WTC11 (cell line): ENCODE data around the gene RHOB. TPM values are rescaled to one million over a fixed set of nuclear protein-coding genes. Genes with fewer than 3 reads are reported as not detected.

Experiments used
- ATAC-seq: fragments of 200-7000 bp; cut with Tn5 transposase; 2 replicates; pipeline ENCODE4 v1.10.0; 2021; ENCODE audit warnings: mild to moderate bottlenecking, moderate library complexity
- CTCF ChIA-PET: fragments of 300-600 bp; sonication (Branson Sonifier 250); formaldehyde crosslinking; loops from one replicate; lab custom pipeline; 2021; ENCODE audit warnings: antibody characterized with exemption; lab: Charles Lee
- POLR2A ChIA-PET: fragments of 350-600 bp; sonication (Branson Sonifier 250); formaldehyde crosslinking; loops from one replicate; lab custom pipeline; 2021; ENCODE audit warnings: antibody characterized with exemption; lab: Charles Lee
- DNase-seq: peaks from one replicate; pipeline ENCODE4 v3.0.0; 2021; ENCODE audit warnings: low spot score
- H3K27ac Mint-ChIP-seq: 2 replicates; pipeline ENCODE4 v1.8.0; 2021; ENCODE audit warnings: mixed read lengths
- H3K27me3 Mint-ChIP-seq: 2 replicates; pipeline ENCODE4 v1.8.0; 2021; ENCODE audit warnings: low read depth, mild to moderate bottlenecking, moderate library complexity, mixed read lengths
- H3K36me3 Mint-ChIP-seq: 2 replicates; pipeline ENCODE4 v1.8.0; 2021; ENCODE audit warnings: mixed read lengths
- H3K4me1 Mint-ChIP-seq: 2 replicates; pipeline ENCODE4 v1.8.0; 2022; ENCODE audit warnings: mixed read lengths
- H3K4me3 Mint-ChIP-seq: 2 replicates; pipeline ENCODE4 v1.8.0; 2021; ENCODE audit warnings: mild to moderate bottlenecking, moderate library complexity, mixed read lengths
- H3K9me3 Mint-ChIP-seq: 2 replicates; pipeline ENCODE4 v1.8.0; 2021; ENCODE audit warnings: mixed read lengths
- FOXP1 ChIP-seq: sonication (generic); formaldehyde crosslinking; IDR thresholded peaks from 2 replicates; pipeline ENCODE4 v1.8.0; 2022; ENCODE audit warnings: missing genetic modification reagents, mild to moderate bottlenecking, moderate library complexity, borderline replicate concordance
- JAZF1 ChIP-seq: fragments of 250-450 bp; sonication (Bioruptor Pico); IDR thresholded peaks from 2 replicates; pipeline ENCODE4 v1.9.0; 2021; ENCODE audit warnings: moderate library complexity, mild to moderate bottlenecking, inconsistent platforms
- KAT7 ChIP-seq: sonication (generic); formaldehyde crosslinking; IDR thresholded peaks from 2 replicates; pipeline ENCODE4 v1.8.1; 2023; ENCODE audit warnings: missing genetic modification reagents, mild to moderate bottlenecking, borderline replicate concordance
- SMAD3 ChIP-seq: sonication (generic); formaldehyde crosslinking; IDR thresholded peaks from 2 replicates; pipeline ENCODE4 v1.8.0; 2022; ENCODE audit warnings: missing genetic modification reagents, mild to moderate bottlenecking, borderline replicate concordance
- SMAD4 ChIP-seq: sonication (generic); formaldehyde crosslinking; IDR thresholded peaks from 2 replicates; pipeline ENCODE4 v1.8.0; 2022; ENCODE audit warnings: mild to moderate bottlenecking, missing genetic modification reagents
- TCF7 ChIP-seq: sonication (generic); formaldehyde crosslinking; IDR thresholded peaks from 2 replicates; pipeline ENCODE4 v1.8.0; 2022; ENCODE audit warnings: mild to moderate bottlenecking, low read depth, missing genetic modification reagents, moderate library complexity
- ZNF317 ChIP-seq: sonication (generic); formaldehyde crosslinking; IDR thresholded peaks from 2 replicates; pipeline ENCODE4 v1.8.1; 2023; ENCODE audit warnings: low read depth, mild to moderate bottlenecking, moderate library complexity, missing genetic modification reagents, borderline replicate concordance
- total RNA-seq: library from RNA; stranded (reverse); gene quantifications from 3 replicates; pipeline ENCODE4 v1.2.3, GENCODE V29; 2021
- TF ChIP-seq, protein P1 (sequence below): sonication (generic); formaldehyde crosslinking; IDR thresholded peaks from 2 replicates; pipeline ENCODE4 v1.8.0; 2023; ENCODE audit warnings: missing genetic modification reagents, mild to moderate bottlenecking, borderline replicate concordance
- TF ChIP-seq, protein P2 (sequence below): sonication (generic); formaldehyde crosslinking; IDR thresholded peaks from 2 replicates; pipeline ENCODE4 v1.8.1; 2023; ENCODE audit warnings: mild to moderate bottlenecking, missing genetic modification reagents
- TF ChIP-seq, protein P3 (sequence below): sonication (generic); formaldehyde crosslinking; IDR thresholded peaks from 2 replicates; pipeline ENCODE4 v1.8.1; 2022; ENCODE audit warnings: low read depth, missing genetic modification reagents, borderline replicate concordance
- TF ChIP-seq, protein P4 (sequence below): sonication (generic); formaldehyde crosslinking; conservative IDR thresholded peaks from 2 replicates; pipeline ENCODE4 v1.8.1; 2022; ENCODE audit warnings: mild to moderate bottlenecking, missing genetic modification reagents
- TF ChIP-seq, protein P5 (sequence below): fragments of 200-600 bp; IDR thresholded peaks from 2 replicates; pipeline ENCODE4 v1.8.0; 2022; ENCODE audit warnings: antibody characterized with exemption
- TF ChIP-seq, protein P6 (sequence below): fragments of 250-450 bp; sonication (Bioruptor Pico); IDR thresholded peaks from 2 replicates; pipeline ENCODE4 v1.9.0; 2021; ENCODE audit warnings: mild to moderate bottlenecking, borderline replicate concordance
- TF ChIP-seq, protein P7 (sequence below): sonication (generic); formaldehyde crosslinking; IDR thresholded peaks from 2 replicates; pipeline ENCODE4 v1.8.0; 2022; ENCODE audit warnings: mild to moderate bottlenecking, missing genetic modification reagents

RHOB gene
- total RNA-seq, 1 experiment from 2014 or later, result 20.4 TPM

DNA sequence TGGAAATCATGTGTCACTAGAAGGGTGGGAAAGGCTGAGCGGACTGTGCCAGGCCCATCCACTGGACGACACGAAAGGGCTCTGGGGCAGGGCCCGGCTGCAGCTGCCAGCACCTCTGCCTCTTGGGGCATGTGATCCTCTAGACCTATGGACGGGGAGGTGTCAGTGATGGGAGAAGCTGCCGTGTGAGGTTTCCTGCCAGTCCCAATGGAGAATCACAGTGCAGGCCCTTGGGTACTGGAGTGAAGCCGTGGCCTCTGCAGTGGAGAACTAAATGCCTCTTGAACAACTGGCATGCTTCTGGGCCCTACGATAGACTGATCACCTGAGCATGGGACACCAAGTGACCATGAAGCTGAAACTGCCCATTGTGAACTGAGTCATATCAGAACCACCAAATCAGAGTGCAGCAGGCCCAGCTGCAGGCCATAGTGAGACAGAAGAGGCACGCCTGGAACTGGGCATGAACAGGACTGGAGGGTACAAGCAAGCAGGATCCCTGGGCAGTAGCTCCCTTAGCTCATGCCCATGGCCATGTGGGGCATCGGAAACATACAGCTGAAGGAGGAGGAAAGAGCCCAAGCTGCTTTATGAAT is 18.8 kb upstream of the RHOB start:
- TF ChIP-seq, protein P1, sequence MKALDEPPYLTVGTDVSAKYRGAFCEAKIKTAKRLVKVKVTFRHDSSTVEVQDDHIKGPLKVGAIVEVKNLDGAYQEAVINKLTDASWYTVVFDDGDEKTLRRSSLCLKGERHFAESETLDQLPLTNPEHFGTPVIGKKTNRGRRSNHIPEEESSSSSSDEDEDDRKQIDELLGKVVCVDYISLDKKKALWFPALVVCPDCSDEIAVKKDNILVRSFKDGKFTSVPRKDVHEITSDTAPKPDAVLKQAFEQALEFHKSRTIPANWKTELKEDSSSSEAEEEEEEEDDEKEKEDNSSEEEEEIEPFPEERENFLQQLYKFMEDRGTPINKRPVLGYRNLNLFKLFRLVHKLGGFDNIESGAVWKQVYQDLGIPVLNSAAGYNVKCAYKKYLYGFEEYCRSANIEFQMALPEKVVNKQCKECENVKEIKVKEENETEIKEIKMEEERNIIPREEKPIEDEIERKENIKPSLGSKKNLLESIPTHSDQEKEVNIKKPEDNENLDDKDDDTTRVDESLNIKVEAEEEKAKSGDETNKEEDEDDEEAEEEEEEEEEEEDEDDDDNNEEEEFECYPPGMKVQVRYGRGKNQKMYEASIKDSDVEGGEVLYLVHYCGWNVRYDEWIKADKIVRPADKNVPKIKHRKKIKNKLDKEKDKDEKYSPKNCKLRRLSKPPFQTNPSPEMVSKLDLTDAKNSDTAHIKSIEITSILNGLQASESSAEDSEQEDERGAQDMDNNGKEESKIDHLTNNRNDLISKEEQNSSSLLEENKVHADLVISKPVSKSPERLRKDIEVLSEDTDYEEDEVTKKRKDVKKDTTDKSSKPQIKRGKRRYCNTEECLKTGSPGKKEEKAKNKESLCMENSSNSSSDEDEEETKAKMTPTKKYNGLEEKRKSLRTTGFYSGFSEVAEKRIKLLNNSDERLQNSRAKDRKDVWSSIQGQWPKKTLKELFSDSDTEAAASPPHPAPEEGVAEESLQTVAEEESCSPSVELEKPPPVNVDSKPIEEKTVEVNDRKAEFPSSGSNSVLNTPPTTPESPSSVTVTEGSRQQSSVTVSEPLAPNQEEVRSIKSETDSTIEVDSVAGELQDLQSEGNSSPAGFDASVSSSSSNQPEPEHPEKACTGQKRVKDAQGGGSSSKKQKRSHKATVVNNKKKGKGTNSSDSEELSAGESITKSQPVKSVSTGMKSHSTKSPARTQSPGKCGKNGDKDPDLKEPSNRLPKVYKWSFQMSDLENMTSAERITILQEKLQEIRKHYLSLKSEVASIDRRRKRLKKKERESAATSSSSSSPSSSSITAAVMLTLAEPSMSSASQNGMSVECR (CRISPR knock-in tag), result no peak
- TF ChIP-seq, protein P2, sequence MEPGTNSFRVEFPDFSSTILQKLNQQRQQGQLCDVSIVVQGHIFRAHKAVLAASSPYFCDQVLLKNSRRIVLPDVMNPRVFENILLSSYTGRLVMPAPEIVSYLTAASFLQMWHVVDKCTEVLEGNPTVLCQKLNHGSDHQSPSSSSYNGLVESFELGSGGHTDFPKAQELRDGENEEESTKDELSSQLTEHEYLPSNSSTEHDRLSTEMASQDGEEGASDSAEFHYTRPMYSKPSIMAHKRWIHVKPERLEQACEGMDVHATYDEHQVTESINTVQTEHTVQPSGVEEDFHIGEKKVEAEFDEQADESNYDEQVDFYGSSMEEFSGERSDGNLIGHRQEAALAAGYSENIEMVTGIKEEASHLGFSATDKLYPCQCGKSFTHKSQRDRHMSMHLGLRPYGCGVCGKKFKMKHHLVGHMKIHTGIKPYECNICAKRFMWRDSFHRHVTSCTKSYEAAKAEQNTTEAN (CRISPR knock-in tag), result no peak
- TF ChIP-seq FOXP1 (CRISPR knock-in tag) (no peak), JAZF1 (CRISPR knock-in tag) (no peak), ZNF317 (no peak), SMAD3 (no peak), TCF7 (CRISPR knock-in tag) (no peak), KAT7 (no peak), SMAD4 (CRISPR knock-in tag) (no peak)
- TF ChIP-seq, protein P3, sequence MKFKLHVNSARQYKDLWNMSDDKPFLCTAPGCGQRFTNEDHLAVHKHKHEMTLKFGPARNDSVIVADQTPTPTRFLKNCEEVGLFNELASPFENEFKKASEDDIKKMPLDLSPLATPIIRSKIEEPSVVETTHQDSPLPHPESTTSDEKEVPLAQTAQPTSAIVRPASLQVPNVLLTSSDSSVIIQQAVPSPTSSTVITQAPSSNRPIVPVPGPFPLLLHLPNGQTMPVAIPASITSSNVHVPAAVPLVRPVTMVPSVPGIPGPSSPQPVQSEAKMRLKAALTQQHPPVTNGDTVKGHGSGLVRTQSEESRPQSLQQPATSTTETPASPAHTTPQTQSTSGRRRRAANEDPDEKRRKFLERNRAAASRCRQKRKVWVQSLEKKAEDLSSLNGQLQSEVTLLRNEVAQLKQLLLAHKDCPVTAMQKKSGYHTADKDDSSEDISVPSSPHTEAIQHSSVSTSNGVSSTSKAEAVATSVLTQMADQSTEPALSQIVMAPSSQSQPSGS (CRISPR knock-in tag), result no peak
- TF ChIP-seq, protein P4, sequence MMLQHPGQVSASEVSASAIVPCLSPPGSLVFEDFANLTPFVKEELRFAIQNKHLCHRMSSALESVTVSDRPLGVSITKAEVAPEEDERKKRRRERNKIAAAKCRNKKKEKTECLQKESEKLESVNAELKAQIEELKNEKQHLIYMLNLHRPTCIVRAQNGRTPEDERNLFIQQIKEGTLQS (CRISPR knock-in tag), result no peak
- TF ChIP-seq, protein P5, sequence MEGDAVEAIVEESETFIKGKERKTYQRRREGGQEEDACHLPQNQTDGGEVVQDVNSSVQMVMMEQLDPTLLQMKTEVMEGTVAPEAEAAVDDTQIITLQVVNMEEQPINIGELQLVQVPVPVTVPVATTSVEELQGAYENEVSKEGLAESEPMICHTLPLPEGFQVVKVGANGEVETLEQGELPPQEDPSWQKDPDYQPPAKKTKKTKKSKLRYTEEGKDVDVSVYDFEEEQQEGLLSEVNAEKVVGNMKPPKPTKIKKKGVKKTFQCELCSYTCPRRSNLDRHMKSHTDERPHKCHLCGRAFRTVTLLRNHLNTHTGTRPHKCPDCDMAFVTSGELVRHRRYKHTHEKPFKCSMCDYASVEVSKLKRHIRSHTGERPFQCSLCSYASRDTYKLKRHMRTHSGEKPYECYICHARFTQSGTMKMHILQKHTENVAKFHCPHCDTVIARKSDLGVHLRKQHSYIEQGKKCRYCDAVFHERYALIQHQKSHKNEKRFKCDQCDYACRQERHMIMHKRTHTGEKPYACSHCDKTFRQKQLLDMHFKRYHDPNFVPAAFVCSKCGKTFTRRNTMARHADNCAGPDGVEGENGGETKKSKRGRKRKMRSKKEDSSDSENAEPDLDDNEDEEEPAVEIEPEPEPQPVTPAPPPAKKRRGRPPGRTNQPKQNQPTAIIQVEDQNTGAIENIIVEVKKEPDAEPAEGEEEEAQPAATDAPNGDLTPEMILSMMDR, result no peak
- TF ChIP-seq, protein P6, sequence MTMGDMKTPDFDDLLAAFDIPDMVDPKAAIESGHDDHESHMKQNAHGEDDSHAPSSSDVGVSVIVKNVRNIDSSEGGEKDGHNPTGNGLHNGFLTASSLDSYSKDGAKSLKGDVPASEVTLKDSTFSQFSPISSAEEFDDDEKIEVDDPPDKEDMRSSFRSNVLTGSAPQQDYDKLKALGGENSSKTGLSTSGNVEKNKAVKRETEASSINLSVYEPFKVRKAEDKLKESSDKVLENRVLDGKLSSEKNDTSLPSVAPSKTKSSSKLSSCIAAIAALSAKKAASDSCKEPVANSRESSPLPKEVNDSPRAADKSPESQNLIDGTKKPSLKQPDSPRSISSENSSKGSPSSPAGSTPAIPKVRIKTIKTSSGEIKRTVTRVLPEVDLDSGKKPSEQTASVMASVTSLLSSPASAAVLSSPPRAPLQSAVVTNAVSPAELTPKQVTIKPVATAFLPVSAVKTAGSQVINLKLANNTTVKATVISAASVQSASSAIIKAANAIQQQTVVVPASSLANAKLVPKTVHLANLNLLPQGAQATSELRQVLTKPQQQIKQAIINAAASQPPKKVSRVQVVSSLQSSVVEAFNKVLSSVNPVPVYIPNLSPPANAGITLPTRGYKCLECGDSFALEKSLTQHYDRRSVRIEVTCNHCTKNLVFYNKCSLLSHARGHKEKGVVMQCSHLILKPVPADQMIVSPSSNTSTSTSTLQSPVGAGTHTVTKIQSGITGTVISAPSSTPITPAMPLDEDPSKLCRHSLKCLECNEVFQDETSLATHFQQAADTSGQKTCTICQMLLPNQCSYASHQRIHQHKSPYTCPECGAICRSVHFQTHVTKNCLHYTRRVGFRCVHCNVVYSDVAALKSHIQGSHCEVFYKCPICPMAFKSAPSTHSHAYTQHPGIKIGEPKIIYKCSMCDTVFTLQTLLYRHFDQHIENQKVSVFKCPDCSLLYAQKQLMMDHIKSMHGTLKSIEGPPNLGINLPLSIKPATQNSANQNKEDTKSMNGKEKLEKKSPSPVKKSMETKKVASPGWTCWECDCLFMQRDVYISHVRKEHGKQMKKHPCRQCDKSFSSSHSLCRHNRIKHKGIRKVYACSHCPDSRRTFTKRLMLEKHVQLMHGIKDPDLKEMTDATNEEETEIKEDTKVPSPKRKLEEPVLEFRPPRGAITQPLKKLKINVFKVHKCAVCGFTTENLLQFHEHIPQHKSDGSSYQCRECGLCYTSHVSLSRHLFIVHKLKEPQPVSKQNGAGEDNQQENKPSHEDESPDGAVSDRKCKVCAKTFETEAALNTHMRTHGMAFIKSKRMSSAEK (CRISPR knock-in tag), result no peak
- TF ChIP-seq, protein P7, sequence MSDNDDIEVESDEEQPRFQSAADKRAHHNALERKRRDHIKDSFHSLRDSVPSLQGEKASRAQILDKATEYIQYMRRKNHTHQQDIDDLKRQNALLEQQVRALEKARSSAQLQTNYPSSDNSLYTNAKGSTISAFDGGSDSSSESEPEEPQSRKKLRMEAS (CRISPR knock-in tag), result no peak
- TF ChIP-seq, all 79 proteins: peak for 0
- H3K9me3 Mint-ChIP-seq, result no peaks in the 10 kb centered on the region
- ATAC-seq (no peak), DNase-seq (no peak)
- H3K27me3 Mint-ChIP-seq, result no peaks in the 10 kb centered on the region
- no peak overlapping the region for H3K27ac Mint-ChIP-seq
- CTCF ChIA-PET, result interaction anchor here (0.5 to 1.8 kb wide), 5 partner anchors 14 to 223 kb away, joined by 4 to 7 read pairs (median 6); partner anchors contain the start of gene HS1BP3
- POLR2A ChIA-PET, result no interaction called here
- peaks cover 6% of the 10 kb centered on the region for H3K4me1 Mint-ChIP-seq
- no peak overlapping the region for H3K4me3 Mint-ChIP-seq
- no peaks in the 10 kb centered on the region for H3K36me3 Mint-ChIP-seq
